Stimulated activated CD8-positive, alpha-beta memory T cell treated with anti-CD3 and anti-CD28 coated beads, Interleukin-7, amount 100 ng/mL, for 1 hour (primary cell): ENCODE data around the gene SGPP2.

Experiments
- DNase-seq, 2 donors: peaks; one replicate each; pipeline ENCODE4 v3.0.0-alpha.2; 2020; ENCODE audit warnings: low read depth in 2 of 2

SGPP2 gene

DNA sequence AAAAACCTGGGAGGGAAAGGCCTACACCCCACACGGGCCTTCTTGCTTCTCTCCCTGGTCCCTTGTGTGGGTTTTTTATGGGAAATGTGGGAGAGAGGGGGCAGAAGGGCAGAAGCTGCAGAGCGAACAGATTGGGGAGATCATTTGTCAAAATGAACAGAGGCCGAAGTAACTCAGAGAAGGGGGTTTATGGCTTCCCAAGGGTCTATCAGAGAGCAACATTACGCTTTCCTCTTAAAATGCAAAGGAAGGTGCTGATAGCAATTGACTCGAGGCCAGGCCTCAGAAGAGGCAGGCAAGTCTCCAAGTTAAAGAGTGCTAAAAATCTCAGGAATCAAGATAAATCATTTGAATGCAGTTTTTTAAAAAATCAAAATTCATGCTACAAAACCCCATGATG, 101.5 kb downstream of the SGPP2 start:
- DNase-seq = no peak

DNA sequence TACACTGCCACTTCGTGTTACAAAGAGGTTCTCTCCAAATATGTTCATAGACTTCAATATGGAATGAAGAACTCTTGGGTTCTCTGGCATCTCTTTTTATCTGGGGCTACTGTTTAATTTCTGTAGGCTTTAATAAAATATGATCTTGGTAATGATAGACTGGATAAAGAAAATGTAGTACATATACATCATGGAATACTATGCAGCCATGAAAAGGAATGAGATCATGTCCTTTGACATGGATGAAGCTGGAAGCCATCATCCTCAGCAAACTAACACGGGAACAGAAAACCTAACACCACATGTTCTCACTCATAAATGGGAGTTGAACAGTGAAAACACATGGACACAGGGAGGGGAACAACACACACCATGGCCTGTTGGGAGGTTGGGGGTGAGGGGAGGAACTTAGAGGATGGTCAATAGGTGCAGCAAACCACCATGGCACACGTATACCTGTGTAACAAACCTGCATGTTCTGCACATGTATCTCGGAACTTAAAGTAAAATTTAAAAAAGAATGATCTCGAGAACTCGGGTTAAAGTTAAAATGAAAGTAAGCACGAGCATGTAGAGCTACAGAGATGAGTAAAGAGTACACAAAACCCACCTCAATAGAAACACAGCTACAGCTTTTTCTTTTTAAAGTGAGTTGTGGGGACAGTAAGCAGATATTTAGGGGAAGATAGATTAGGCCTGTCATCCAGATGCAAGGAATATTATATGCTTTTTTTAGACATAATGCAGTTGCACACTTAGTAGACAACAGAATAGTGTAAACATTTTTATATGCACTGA, 102.3 kb downstream of the SGPP2 start:
- DNase-seq = no peak

DNA sequence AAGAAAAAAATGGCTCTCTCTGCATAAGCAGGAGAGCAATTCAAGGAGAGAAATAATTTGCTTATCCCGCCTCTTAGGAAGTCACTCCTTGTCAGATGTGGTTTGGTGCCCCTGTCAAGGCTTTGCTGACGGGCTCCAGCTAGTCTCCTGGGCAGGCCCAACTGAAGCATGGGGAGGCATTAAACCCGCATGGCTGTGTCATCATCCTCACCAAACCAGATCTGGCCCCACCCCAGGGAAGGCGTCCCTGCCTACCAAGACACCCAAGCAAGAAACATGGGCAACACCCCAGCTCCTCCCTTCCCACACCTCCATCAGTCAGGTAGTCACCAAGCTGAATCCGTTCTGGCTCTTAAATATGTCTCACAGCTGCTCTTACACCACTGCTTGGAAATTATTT, 108.0 kb downstream of the SGPP2 start:
- DNase-seq = no peak

DNA sequence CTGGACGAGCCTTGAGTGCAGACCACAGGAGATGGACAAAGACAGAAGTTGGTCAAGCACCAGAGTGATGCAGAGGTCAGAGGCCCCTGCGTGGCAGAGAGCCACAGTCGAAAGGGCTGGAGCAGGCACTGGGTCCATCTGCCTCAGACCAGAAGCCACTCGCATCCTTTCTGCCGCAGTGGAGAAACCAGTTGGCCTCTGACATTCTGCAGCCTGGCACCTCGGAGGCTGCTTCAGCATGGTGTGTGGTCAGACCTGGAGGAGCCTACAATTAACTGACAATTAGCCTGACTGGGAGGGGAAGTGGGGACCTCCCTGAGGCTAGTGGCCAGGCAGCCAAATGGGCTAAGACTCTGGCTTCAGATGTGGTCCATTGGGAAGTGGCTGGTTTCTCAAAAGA, 111.1 kb downstream of the SGPP2 start:
- no peak for DNase-seq

DNA sequence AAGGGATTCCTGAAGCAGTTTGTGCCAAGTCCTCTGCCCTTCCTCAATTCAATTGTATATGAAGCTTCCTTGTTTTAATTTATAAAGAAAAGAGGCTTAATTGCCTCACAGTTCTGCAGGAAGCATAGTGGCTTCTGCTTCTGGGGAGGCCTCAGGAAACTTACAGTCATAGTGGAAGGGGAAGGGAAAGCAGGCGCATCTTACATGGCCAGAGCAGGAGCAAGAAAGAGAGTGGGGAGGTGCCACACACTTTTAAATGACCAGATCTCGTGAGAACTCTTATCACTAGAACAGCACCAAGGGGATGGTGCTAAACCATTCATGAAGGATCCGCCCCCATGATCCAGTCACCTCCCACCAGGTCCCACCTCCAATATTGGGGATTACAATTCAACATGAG, 114.2 kb downstream of the SGPP2 start:
- no peak for DNase-seq

DNA sequence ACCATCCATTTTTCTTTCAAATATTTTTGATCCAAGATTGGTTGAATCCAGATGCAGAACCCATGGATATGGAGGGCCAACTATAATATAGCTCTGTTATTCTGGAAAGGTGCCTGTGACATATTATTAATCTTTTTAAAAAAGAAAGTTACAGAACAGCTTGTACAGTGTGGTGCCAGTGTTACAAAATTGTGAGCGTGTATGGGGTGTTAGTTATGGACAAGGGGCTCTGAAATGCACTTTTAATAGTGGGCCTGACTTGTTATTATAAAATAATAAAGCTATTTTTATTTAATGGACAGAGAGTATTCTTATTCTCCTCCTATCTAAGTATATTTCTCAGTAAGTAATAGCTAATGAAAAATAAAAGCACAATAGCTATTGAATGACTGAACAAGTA, 120.3 kb downstream of the SGPP2 start:
- DNase-seq = no peak

DNA sequence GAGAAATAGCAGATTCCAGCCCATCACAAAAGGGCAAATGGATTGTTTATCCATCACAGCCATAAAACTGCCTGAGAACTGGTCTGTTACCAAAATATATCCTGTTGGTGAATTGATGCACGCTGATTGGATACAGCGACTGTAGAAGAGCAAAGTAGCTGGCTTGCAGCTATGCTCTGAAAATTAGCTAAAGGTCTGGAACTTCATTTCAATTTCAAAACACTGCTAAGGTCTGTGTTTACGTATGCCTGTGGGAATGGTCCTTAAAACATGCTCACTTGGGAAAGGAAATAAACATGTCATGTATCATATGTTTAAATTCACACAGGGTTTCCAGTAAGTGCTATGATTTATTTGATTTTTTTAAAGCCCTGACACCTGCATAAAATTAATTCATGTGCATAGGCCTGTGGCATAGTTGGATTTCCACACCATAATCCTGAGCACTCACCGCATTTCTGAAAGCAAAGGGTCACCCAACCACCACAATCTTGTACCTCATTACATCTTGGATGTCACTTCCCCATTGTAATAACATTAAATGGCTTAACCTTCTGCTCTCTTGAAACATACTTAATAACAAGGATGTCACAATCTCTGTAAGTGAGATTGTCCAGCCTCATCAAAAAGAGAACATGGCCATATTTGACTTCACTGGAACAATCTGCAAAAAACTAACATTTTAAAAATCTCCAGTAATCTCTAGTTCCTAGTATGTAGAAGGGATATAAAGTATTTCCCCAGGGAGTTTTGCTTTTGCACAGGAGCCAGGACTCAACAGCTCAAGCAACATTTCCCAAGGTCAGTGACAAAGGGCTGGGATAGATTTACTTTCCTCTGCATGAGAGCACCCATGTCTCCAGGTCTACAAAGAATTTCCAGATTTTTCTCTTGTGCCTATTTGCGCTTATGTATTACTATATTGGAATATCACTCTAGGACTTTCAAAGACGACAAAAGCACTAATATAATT, 121.8 kb downstream of the SGPP2 start:
- no peak for DNase-seq

DNA sequence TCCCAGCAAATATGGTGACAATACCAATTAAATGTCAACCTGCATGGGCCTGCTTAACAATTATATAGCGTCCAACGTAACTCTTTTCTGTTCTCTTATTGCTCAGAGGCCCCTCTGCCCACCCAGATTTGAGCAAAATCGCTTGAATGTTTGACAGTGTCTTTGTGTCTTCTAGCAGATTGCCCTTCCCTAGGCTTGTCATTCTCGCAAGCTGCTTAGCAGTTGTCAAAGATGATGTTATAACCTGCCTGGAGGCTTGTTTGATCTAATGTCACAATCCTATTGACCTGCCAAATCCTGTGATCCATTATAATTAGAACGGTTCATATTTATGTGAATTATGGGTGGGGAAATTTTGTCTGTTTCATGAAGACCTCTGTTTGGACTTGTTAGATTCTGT, 122.7 kb downstream of the SGPP2 start:
- no peak for DNase-seq

DNA sequence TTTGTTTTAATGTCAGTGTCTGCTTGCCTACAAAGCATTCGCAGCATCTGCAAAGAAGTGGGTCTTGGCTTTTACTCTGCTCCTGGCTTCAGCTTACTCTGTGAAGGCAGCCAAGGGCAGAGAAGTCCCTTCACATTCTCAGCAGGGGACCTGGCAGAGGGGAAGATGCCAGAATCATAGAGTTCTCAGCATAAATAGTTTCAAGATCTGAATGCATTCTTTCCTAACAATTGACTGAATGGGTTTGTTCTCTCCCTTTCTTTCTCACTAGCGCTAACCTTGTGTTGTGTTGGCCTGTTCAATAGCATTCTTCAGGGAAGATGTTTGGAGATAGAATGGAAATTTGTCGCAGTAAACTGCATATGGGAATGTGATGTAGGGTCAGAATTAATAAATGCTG, 124.6 kb downstream of the SGPP2 start:
- DNase-seq = no peak

DNA sequence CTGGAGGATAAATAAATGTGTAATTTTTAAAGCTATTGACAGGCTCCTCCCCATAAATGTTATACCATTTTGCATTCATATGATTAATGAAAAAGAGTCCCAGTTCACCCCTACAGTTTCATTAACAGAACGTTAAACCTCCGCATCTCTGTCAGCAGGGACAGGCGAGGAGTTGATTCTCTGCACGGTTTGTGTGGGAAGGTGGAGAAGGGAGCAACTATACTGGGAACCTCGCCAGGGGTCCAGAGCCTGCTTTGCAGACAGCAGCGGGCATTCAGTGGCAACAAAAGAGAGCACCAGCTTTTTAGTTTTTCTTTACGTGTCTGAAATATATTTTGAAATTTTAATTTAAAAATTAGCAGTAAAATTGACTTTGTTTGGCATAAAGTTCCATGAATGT, 130.2 kb downstream of the SGPP2 start:
- no peak for DNase-seq

DNA sequence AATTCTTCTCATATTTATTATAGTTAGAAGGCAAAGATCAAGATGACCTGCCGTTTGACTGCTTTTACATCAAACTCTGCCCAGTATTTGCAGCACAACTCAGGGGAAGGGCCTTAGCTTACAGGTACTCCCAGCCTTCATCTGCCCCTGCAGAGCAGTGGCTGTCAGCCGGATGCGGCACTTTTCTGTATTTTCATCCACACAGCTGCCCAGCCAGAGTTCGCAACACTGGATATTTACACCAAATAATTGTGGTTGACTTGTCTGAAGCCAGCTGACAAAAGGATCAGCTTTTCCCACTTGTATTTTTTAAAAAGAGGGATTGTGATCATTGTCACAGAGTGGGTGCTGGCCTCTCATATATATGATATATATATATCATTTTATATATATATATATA, 136.8 kb downstream of the SGPP2 start:
- DNase-seq = no peak

DNA sequence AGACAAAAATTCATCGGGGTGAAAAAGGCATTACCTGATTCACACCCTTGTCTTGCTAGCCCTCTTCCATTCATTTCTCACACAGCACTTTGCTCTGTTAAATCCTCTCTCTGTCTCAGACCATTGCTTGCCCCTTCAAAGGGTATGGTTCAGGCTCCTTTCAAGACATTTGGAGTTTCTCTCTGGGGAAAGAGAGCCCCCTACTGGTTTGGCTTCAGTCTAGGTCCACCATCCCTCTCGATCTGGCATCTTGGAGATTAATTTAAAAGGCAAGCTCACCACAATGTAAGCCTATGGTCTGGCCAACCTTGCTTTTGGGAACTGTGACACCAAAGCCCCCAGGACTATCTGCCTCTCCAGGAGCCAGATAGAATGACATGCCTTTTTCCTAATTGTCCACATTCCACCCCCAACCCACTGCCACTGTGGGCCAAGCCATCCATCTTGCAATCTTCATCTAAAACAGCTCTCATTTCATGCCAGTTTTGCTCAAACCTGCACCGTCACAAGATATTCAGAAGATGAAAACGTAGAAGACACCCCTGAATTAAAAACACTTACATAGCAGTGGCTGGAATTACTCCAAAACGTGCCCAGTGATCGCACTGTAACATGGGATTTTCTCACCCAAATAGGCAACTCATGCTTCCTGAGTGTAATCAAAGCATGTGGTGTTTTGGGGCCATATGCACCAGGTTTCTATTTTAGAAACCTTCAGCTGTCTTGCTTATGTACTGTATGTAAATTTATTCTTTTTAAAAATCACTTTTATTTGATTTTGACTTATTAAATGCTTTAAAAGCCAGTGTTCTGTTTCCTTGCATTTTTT, 137.7 kb downstream of the SGPP2 start:
- no peak for DNase-seq

DNA sequence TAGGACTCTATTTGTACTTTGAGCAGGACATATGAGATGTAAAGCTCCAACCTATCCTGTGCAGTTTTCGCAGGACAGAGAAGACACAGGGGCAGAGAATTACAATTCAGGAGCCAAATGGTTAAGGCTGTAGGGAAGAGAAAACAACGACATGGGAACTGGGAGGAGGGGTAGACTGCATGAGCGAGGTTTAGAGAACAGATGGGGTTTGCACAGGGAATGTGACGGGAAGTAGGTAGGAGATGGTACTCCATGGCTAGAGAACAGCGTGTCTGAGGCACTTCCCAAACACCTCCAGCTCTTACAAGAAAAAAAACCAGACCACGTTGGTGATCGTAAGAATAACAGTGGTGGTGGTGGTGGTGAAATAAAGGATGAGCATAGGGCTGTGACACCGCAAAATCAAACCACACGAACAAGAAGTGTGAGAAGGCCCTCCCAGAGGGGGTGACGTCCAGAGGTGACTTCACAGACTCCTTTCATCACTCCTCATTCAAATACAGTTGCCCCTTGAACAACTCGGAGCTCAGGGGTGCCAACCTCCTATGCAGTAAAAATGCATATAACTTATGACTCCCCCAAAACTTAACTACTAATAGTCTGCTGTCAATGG, 138.9 kb downstream of the SGPP2 start:
- DNase-seq = no peak

DNA sequence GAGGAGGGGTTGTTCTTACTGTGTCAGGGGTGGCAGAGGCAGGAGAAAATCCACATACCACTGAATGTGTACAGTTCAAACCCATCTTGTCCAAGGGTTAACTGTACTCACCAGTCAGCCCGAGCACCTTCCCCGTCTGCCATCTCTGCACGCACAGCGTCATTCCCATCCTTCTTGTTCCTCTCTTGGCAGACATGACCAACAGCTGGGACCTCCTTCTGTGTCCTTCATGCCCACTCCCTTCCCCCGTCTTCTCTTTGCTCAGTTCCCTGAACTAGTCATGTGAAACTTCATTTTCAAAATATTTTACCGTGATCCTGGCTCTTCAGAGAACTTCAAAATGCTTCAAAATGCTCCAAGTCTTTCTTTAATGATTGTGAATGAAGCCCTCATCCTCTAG, 139.6 kb downstream of the SGPP2 start:
- DNase-seq = no peak

DNA sequence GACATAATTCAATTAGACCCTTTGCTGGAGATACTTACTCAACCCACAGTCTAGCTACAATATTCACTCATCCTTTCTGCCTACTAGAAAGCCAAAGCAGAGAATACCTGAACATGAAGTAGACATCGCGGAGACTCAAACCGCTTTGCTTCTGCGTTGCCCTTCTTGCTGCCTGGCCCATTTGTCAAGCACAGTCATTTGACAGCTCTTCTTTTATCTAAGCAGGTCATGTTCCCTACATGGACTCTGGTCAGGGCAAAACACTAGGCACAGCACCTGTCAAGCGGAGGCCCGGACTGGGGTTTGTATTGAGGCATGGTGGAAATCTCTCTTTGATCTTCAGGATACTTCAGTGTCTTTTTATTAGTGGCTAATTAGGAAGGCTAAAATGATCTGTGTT, 141.9 kb downstream of the SGPP2 start:
- no peak for DNase-seq

DNA sequence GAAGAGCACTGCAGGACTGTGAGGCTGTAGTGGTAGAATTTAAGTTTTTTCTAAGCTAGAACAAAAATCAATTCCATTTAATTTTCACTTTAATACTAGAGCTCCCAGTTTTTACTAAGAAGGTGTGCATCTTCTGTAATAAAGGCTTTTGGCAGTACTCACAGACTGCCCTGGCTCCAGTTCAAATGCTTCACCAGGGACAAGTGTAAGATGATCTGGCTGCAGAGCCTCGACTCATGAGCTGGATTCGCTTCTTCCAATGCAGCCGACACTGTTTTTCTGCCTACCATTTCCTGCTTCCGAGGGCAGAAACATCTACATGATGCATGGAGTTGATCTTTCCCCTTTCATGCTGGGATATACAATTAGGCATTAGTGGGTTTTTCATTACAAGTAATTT, 144.5 kb downstream of the SGPP2 start:
- DNase-seq = no peak

DNA sequence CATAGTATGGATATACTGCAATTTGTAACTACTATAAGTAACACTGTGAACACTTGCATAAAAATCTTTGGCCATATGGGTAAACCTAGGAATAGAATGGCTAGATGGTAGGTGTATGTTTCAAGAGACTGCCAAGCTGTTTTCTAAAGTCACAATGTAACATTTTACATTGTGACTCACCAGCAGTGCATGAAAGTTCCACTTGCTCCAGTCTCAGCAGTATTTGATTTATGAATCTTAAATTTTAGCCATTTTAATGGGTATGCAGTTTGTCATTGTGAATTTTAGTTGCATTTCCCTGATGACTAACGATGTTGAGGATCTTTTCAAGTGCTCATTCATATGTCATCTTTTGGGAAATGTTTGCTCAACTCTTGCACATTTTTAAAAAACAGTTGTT, 145.5 kb downstream of the SGPP2 start:
- DNase-seq = no peak

DNA sequence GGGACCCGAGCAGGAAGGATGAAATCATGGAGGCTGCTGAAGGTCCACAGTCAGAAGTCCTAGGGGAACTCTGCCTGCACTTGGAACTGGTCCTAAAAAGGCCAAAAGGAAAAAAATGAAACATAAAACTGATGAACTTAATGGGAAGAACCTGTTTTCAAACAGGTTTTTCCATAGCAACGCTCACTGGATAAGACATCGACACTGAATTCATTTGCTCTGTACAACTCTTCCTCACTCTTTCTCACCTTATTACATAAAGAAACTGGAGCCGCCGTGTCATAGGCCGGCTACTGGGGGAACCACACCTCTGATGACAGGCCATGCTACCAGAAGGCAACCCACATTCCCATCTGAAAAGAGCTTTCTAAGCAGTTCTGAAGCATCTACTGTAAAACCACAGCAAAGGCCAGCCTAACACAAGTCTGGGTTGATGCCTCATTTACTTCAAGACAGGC, 147.9 kb downstream of the SGPP2 start:
- DNase-seq = no peak

DNA sequence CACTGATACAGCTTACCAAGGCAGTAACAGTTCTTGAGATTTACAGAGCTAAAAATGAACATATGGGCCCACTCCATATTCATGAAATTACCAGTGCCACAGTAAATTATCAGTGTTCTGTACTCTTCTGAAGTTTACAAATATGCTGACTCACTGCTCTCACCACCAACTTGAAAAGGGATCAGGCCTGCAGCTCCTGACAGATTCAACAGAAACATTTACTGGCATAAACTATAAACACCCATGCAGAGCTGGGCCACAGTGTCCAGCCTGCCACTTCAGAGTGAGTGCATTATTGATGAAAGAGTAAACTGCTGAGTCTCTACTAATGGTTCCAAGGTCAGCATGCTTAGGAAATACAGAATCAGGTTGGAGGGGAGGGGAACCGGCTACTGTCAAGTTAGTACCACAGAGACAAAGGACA, 148.4 kb downstream of the SGPP2 start:
- DNase-seq = no peak

DNA sequence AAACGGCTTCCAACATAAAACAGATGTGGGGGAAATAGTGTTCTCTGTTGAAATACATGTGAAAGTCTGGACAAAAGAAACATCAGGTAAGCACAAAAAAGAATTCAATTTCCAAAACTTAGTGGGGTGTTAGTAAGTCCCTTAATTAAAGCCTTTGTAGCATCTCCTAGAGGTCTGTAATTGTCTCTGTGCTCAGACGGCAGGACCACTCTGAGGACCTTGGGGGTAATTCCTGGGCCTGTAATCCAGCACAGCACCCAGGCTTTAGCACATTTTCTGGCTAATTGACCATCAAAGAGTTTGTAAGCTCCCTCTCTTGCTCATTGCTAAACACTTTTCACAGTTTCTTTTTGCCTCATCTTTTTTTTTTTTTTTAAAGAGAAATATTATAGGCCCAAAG, 151.3 kb downstream of the SGPP2 start:
- DNase-seq = no peak
